Tibial nerve (tissue), 4 donors: ENCODE results near the gene ASIC3.

Source experiments
- EP300 ChIP-seq, 2 donors: sonication (generic); formaldehyde crosslinking; IDR thresholded peaks; one replicate each; pipeline ENCODE4 v1.6.1; 2017; ENCODE audit warnings: antibody characterized with exemption in 2 of 2, mild to moderate bottlenecking in 1 of 2
- POLR2A ChIP-seq, 2 donors: fragments of 450-650 bp; IDR thresholded peaks; one replicate each; pipeline ENCODE4 v1.6.1; 2017; ENCODE audit warnings: antibody characterized with exemption in 2 of 2, mild to moderate bottlenecking in 2 of 2, moderate library complexity in 2 of 2
- TF ChIP-seq, protein P1 (sequence below), 5 experiments: fragments of 200-600 bp in 3 of 5; fragments of 450-650 bp in 2 of 5; sonication (generic) in 3 of 5; IDR thresholded peaks; one replicate each; pipeline ENCODE4 v1.5.1; 2016 to 2019; ENCODE audit warnings: antibody characterized with exemption in 5 of 5, mild to moderate bottlenecking in 3 of 5, moderate library complexity in 2 of 5

DNA sequence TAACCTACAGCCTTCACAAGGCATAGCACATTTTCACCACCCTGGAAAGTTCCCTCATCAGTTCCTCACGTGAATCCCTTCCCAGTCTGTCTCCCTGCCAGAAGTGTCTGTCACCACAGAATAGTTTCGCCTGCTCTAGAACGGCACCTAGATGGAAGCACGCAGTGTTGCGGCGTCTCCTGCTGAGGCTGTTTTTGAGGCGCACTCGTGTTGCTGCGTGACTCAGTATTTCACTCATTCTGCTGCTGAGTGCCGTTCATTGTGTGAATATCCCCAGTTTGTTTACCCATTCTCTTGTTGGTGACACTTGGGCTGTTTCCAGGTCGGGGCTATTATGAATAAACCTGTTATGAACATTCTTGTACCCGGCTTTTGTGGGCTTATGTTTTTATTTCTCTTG, 44.8 kb upstream of the ASIC3 start:
- TF ChIP-seq, protein P1, sequence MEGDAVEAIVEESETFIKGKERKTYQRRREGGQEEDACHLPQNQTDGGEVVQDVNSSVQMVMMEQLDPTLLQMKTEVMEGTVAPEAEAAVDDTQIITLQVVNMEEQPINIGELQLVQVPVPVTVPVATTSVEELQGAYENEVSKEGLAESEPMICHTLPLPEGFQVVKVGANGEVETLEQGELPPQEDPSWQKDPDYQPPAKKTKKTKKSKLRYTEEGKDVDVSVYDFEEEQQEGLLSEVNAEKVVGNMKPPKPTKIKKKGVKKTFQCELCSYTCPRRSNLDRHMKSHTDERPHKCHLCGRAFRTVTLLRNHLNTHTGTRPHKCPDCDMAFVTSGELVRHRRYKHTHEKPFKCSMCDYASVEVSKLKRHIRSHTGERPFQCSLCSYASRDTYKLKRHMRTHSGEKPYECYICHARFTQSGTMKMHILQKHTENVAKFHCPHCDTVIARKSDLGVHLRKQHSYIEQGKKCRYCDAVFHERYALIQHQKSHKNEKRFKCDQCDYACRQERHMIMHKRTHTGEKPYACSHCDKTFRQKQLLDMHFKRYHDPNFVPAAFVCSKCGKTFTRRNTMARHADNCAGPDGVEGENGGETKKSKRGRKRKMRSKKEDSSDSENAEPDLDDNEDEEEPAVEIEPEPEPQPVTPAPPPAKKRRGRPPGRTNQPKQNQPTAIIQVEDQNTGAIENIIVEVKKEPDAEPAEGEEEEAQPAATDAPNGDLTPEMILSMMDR (IDR thresholded peaks at IDR 0.05) = no peak
- TF ChIP-seq POLR2A (IDR thresholded peaks at IDR 0.05) (no peak), EP300 (IDR thresholded peaks at IDR 0.05) (no peak)
